GM18519 (cell line): ENCODE measurements around the gene STAU1.
"Not testable (repeated sequence)": the region's sequence is repeated elsewhere in the genome, so short reads cannot be mapped to it uniquely, and the experiment has no call there.

ENCODE experiments used
- ATAC-seq: cut with Tn5 transposase; IDR thresholded peaks from one replicate; pipeline ENCODE4 v1.9.1; 2021; ENCODE audit warnings: mild to moderate bottlenecking, moderate library complexity; ENCODE audit not compliant: unreplicated experiment, low FRiP score

The STAU1 gene

GRCh38 chr20:49132995-49133478, 55.1 kb downstream of the STAU1 start:
- ATAC-seq = no peak

DNA sequence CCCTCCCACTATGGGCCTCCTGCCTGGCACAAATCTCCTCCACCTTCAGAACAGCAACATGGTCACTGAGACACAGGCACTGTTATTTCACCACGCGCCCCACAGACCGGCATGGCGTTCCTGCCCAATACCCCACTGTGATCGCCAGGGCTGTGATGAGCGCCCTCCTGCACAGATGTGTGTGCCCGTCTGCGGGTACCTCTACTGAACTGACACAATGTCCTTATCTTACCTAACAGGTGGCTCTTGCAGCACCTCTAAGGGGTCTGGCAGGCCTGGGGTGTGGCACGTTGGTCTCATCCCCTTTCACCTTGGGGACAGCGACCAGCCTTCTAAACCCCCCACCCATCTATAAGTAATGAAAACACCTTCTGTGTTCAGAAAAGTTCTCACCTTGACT, 64.2 kb downstream of the STAU1 start:
- ATAC-seq = no peak

GRCh38 chr20:49122920-49123319, 65.2 kb downstream of the STAU1 start:
- no peak for ATAC-seq

DNA sequence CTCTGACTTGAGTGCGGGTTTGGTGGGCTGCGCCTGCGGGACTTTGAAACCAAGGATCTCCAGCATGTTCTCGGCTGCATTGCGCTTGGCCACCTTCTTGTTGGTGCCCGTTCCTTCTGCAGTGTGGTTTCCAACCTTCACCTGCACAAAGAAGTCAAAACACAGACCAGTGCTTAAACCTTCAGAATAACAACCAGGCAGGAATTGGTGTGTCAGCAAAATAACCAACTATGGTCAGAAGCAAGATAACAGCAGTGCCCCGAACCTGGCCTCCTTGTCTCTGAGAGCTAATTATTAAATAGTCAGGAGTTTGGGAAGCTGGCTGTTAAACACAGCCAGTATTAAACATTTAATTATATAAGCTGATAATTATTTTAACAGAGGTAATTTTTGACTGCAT, 68.1 kb downstream of the STAU1 start:
- ATAC-seq = no peak

GRCh38 chr20:49118307-49118706, 69.8 kb downstream of the STAU1 start:
- ATAC-seq = no peak

DNA sequence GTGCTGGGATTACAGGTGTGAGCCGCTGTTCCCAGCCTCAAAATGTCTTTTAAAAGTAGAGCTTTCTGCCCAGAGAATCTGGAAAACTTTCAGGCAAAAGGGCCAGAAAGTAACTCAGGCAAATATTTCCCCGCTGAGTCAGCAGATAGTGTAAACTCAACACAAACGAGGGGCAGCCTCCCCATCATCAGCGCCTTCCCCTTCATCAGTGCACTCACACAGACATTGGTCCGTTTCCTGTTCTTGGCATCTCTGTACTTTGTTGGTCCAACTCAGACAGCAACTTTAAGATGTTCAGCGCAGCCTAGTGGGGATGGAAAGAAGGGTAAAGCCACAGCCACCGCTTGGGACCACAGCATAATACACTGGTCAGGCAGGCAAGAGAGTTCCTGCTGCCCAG, 72.6 kb downstream of the STAU1 start:
- no peak for ATAC-seq

DNA sequence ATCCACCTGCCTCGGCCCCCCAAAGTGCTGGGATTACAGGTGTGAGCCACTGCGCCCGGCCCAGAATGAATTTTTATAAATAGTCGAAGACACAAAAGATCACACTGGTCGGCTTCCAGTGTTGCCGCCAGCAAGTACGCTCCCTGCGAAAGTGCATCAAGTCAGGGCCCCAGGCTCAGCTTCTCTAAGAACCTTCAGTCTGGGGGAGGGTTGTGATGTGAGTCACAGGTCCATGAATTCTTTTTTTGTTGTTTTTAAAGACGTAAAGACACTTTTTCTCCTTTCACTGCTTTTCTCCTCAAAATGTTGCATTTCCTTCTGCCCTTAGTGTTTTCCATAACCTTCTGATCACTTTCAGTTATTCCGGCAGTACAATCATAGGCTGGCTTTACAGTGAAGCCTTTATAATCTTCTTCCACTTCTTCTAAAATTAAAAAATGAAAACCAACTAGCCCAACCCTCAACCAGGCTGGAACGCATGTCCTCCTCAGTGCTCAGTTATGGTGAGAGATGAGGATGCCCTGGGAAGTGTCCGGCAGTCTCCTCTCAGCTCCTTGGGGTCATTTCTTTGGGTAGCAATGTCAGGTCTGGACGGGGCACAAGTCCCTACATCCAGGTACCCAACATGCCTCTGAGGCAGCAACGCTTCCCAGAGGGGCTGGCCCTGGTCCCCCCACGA, 75.4 kb downstream of the STAU1 start:
- ATAC-seq = no peak

DNA sequence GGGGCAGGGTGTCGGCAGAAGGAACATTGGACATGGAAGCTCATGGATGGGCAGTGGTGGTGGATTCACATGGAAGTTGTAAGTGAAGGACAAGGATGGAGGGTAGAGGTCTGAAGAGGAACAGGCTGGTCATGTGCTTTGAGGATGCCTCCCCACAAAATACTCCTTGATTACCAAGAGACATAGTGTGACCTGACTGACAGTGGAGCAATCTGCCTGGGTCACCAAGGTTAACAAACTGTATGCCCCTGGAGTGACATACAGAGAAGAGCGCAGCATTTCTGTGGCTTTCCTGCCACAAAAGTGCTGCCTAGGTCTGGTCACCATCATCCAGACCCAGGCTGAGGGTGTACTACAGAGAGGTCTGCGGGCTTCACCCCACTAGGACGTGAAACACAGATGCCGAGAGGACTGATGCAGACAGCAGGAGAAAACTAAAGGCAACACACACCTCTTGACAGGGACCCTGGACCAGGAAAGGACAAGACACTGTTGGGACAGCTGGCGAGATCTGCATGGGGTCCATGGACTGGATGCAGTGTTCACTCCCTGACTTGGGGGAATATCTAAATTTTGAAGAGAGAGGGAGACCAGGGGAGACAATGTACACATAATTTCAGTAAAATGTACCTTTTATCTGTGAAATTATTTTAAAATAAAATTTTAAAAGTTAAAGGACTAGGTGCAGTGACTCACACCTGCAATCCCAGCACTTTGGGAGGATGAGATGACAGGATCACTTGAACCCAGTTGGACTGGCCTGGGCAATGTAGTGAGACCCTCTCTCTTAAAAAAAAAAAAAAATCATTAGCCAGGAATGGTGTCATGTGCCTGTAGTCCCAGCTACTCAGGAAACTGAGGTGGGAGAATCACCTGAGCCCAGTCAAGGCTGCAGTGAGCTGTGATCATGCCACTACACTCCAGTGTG, 77.1 kb downstream of the STAU1 start:
- ATAC-seq = no peak

DNA sequence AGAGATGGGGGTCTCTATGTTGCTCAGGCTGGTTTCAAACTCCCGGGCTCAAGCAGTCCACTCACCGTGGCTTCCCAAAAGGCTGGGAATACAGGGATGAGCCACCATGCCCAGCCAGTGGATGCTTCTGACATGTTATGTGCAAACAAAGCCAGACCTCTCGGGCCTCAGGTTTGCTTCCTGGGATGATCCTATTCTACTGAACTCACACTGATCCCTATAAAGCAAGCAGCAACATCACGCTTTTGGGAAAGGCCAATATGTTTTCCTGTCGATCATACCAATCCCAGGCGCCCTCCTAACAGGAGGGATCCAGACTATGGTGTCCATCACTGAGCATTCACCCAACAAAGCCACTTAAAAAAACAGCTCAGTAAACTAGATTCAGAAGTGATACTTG, 81.8 kb downstream of the STAU1 start:
- no peak for ATAC-seq

GRCh38 chr20:49104979-49105547, 83.1 kb downstream of the STAU1 start:
- not testable (repeated sequence) for ATAC-seq

GRCh38 chr20:49104365-49104648, 83.8 kb downstream of the STAU1 start:
- ATAC-seq = no peak

- ATAC-seq = no peak
Observed at GRCh38 chr20:49103647-49104364, 84.3 kb downstream of the STAU1 start.

DNA sequence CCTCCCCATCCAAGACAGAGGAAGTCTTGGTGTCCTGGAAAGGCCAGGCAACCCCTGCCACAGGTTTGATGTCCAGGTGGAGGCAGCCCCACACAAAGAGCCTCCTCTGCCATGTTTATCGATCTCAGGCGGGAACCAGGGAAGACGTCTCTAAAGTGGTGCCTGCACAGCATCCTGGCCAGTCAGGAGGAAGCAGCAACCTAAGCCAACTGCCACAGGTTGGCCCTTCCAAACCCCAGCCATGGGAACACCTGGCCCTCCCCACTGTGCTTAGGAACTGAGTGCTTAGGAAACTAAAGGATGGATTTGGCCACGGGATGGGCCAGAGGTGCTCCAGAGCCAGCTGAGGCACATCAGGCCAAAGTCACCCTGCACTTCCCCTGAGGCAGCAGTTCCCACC, 85.1 kb downstream of the STAU1 start:
- no peak for ATAC-seq

DNA sequence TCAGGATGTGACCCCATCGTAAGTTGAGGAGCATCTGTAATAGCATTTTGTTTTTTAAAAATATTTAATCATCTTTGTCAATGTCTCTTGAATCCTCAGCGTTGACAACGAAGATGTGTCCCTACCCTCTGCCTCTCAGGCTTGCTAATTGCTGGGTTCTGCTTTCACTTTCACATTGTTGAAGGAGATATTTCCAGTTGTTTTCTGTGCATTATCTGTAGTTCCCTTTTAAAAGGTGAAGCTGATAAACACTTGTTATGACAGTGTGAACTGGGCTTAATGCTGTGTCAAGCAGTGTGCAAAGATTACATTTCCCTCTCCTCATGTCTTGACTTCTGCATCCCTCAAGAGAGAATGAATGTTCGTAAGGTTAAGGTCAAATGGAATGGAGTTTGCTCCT, 87.2 kb downstream of the STAU1 start:
- ATAC-seq = no peak

- not testable (repeated sequence) for ATAC-seq
Observed at GRCh38 chr20:49100292-49100691, 87.8 kb downstream of the STAU1 start.

DNA sequence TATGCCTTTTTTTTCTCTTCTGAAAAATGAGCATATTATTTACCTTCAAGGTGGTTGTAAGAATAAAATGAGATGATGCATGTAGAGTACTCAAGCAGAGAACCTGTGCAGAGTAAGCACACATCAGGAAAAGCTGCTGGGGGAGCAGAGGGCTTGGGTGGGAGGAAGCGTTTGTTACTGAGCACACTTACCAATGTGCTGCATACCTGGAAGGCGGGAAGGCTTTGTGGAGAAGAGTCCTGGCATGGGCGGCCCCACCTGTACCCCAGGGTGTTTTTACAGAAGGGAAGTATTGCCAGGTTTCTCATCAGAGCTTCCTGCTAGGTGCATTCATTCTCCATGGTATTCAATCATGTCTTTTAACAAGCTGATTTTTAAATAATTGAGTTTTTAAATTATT, 89.1 kb downstream of the STAU1 start:
- no peak for ATAC-seq

GRCh38 chr20:49098136-49098535, 90.0 kb downstream of the STAU1 start:
- no peak for ATAC-seq

DNA sequence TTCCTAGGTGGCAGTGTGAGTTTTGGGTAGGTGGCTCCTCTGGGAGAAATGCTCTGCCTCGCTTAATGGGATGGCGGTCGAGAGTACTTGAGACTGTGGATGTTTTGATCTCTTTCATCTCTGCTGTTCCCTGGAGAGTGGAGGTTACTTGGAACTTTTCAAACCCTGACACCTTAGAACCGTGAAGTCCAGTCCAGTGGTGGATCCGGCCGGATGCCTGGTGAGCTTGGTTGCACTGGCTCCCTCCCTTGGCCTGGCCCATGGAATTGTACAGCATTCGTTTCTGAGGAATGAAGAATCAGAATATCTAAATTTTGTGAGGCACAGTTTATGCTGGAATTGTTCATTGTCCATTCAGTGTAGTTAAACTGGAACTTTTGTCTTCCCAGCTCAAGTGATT, 91.0 kb downstream of the STAU1 start:
- no peak for ATAC-seq

DNA sequence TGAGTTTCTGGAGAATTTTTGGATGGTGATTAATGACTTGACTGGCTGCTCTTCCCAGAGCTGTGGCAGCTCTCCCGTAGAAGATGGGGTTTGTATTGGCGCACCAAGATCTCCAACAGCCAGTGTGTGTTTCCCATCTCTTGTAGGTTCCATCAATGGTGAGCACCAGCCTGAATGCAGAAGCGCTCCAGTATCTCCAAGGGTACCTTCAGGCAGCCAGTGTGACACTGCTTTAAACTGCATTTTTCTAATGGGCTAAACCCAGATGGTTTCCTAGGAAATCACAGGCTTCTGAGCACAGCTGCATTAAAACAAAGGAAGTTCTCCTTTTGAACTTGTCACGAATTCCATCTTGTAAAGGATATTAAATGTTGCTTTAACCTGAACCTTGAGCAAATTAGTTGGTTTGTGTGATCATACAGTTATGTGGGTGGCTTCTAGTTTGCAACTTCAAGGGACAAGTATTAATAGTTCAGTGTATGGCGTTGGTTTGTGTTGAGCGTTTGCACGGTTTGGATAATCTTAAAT, 91.9 kb downstream of the STAU1 start:
- ATAC-seq = no peak

DNA sequence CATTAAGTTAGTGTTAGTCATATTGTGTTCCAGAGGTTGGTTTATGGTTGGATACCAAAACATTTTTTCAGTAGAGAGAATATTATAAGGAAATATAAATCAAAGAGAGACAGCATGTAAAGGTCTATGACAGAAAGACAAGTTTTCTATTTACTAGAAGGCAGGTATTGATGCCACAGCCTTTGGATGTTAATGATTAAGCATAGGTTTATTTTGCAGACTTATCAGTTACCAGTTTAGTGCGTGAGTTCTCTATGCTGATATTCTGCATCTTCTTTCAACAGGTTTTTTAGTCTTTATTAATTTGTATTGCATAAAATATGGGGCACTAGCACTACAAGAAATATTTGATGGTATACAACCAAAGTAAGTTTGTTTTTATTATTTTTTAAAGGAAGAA, 96.4 kb downstream of the STAU1 start:
- no peak for ATAC-seq

GRCh38 chr20:49091104-49091503, 97.0 kb downstream of the STAU1 start:
- ATAC-seq = no peak
